IPS DF 4.7 (cell line): ENCODE data around the gene CRBN.

Source experiments
- DNase-seq: peaks from one replicate; pipeline ENCODE4 v3.0.0-alpha.2; 2013; ENCODE audit warnings: low spot score; ENCODE audit errors: extremely low read depth

The CRBN gene

DNA sequence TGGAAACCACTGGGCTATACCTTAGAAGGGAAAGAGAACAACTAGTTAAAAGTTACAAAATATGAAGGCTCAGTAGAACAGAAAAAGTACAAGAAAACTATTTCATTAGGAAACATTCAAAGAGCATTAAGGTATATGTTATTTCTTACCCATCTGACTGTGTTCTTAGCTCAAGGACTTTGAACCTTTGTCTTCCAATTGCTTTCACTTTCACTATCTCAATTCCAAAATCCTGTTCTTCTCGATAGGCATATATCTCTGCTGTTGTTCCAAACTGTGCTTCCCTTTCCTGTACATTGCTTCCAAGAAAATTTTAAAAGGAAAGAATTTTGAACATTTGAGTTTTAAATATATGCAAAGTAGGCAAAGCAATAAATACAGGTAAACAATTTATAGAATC lies 6.9 kb downstream of the CRBN start:
- DNase-seq: no peak

- DNase-seq: no peak
Measured at GRCh38 chr3:3170998-3171397, 8.5 kb downstream of the CRBN start.

DNA sequence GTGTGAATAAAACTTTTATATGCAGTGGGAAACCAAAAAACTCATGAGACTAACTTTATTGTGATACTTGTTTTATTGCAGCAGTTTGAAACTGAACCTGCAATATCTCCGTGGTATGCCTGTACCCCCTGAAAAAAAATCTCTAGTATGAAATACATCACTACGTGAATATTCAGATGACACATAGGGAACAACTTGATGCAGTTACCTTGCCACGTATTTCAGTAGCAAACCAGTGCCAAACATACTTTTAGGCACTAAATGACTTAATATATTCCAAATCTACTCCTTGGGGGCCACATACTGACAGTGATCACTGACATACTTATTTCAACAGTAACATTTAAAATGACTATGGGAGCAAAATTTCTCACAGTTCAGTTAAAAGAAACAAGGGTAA lies 13.8 kb downstream of the CRBN start:
- DNase-seq: no peak

- DNase-seq: no peak
Measured at GRCh38 chr3:3165241-3165640, 14.2 kb downstream of the CRBN start.

DNA sequence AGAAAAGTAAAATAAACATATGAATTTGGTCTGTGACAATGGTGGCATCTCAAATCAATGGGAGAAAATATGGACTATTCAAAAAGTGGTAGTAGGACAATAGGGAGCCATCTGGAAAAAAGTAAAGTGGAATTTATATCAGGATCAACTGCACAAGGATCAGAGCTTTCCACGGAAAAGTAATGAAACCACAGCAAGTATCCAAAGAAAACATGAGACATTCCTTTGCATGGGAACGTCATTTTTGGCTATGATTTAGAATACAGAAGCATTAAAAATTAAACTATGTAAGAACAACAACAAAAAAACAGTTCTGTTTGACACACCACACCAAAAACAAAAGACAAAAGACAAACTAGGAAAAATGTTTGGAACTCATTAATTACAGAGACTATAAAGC lies 18.7 kb downstream of the CRBN start:
- DNase-seq: no peak

DNA sequence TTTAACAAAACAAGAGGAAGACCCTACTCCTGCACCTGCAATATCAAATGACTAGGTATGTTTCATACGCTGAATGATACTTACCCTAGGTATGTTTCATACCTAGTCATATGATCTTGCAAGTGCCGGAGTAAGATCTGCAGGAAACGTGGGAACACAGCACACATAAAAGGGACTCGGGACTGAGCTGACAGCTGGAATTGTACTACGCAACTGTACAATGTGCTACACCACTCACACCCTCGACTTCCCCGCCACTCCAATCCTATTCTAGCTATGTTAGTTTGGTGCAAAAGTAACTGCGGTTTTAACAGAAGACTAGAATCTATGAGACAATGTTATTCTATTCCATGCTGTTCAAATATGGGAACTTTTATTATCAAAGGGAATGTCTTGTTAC lies 22.0 kb downstream of the CRBN start:
- DNase-seq: no peak

DNA sequence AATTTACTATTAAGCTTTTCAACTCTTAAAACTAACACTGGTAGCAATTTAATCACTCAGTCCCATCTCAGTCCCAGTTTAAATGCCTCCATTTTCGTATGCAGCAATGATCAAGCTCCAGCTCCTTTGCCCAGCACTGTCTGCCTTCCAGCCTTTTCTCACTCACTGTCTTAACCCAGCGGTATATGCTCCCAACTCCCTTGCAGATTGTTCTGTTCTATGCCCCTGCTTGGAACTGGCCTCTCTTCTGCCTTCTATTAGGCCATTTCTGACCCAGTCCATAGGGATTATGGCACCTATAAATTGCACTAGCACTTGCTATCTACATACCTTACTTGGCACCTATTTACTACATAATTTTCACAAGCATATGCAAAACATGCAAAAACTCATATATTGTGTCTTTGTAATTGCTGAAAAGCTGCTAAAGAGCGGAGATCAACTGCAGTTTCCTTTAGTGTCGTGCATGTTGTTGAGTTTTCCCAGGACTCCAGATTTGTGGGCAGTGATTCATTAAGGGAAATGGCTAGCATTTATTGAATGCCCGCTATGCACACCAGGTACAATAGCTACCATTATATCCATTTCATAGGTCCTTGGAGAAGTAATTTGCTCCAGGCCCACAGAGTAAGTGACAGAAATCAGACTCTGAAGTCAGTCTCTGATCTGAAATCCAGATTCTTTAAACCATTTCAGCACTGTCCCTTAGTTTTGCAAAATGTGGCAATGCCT lies 24.4 kb downstream of the CRBN start:
- no peak for DNase-seq

DNA sequence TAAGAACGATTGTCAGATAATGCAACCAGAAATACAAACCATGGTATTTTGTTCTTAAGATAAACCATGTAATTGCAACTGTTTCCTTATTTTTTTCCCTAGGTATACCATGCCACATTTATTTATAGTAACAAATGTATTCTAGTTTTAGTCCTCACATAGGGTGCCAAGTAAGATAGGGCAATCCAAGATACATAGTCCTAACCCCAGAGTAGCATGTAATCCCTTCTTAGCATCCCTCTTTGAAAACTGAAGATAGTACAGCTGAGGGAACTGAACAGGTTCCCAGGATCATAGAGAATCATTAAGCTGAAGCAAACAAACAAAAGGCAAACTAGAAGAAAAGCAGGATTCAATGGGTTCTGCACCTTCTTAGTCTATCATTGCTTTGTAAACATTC lies 28.0 kb downstream of the CRBN start:
- DNase-seq: no peak

DNA sequence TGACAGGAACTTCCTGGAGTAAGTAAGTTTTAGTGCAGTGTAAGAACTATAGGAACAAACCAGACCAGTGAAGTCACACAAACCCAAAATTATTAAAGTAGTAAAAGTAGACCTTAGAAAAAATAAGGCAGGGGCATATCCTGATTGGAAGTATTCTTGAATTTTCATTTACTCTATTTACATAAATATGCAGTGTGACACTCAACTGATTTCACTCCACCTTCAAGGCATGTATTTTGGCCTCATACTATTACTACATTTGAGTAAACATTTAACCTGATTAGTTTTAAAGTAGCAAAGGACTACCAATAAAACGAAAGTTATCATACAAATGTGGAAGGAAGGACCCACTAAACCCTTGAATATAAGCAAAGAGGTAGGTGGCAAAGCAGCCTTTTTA lies 29.9 kb downstream of the CRBN start:
- no peak for DNase-seq

DNA sequence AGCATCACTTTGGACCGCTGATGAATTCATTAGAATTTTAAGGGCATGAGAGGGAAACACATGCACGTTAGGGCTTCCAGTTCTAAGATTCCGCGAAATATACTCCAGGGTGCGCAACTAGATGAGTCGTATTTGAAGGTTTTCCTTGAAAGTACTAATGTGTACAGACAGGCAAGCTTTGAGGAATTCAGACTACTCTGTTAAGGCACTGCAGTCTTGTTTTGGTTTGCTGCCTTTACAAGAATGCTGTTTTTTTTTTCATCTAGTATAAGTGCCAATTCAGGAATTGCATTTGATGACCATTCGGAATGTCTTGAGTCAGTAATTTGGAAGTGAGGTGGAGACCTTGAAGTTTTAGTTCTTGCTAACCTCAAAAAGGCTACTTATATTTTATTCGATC lies 33.7 kb downstream of the CRBN start:
- no peak for DNase-seq

DNA sequence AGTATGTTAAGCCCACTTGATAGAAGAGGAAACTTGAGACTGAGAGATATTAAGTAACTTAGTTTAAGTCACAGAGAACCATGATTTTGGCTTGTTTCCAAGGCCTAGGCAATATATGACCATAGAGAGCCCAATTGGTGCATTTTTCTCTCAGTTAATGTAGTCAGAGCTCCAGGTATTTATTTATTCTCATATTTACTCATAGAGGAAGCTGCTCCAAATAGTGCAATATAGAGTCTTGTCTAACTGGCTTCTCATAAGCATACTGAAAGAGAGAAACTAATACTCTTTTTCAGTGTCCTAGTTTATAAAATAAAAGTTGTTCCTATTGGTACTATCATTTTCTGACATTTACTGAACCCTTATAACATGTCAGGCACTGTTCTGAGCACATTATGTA lies 37.6 kb downstream of the CRBN start:
- no peak for DNase-seq

GRCh38 chr3:3137526-3137925 lies 42.0 kb downstream of the CRBN start:
- no peak for DNase-seq

DNA sequence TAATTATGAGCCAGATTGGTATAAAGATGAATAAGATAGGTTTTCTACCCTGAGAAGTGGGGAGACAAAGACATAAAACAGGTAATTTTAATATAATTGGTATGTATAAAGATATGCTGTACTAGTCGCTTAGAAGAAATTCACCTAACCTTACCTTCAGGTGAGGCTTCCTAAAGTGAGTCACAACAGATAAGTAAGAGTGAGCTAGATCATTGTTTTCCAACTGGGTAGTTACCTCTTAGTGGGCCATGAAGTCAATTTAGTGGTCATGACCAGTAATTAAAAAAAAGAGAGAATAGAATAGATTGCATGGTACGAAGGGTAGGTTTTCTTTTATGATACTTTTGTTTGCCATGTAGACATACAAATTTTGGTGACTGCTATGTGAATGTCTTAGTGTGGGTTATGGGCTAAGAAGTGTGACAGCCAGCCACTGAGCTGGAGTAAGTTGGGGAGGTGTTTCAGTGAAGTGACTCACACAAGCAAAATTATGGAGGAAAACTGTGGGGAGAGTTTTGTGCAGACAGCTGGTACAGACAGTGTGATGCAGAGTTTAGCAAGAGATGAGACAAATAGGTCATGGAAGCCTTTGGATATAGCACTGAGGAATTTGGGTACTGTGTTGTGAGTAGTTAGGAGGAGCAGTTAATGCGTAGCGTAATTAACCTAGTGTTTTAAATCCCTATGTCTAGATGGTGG lies 44.6 kb downstream of the CRBN start:
- no peak for DNase-seq

- DNase-seq: no peak
Measured at GRCh38 chr3:3133500-3133899, 46.0 kb downstream of the CRBN start.

DNA sequence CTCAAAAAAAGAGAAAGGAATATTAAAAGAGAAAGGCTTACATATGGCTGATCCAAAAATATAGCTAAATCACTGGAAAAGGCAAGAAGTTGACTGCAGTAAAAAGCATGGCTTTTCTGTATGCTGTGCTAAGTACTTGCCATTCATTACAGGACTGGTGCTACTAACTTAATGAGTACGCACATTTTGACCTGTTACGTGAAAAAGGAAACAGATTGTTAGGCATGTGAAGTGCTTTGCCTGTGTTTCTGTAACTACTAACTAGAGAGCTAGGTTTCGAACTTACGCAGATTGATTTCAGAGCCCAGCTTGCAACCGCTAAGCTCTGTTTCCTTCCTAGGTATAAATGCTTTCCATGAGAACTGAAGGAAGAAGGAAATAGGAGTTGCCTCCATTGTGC lies 49.9 kb downstream of the CRBN start:
- no peak for DNase-seq

- DNase-seq: no peak
Measured at GRCh38 chr3:3127432-3128010, 52.0 kb downstream of the CRBN start.

DNA sequence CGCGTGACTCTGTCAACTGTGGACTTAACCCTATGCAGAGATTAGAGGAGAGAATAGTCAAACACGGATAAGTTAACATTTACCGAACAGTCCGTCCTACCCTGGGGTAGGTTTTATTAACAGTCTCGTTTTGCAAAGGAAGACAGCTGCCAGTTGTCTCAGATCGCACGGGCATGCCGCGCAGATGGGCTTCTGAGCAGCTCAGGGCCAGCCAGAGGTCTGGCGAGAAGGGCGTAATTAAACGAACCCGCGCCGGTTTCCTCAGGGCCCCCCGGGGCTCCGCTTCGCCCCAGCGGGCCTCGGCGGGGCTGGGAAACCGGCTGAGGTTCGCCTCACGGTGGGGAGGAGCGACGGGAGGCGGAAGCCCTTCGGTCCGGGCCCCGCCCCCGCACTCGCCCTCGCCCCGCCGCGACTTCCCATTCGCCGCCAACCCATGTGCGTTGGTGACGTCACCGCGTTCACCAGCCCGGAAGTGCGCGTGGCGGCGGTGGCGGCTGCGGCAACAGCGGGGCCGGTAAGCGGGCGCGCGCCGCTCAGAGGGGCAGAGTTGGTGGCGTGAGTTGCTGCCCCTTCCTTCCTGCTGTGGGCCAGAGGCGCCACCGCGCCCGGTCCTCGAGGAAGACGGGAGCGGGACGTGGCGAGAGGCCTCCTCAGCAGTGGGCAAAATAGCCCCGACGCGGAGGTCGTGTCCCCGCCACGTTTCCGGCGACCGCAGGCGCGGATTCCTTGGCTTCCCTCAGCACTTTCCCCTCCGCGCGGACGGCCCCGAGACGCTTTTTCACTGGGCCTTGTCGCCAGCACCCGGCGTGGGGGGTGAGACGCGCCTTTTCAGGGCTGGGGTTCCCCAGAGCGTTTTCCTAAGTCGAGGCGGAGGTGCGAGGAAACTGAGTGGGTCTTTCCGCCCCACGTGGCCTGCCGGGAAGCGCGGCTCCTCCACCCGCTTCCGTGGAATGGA lies 52.7 kb downstream of the CRBN start, which contains the start of gene TRNT1:
TSS of gene TRNT1 (plus strand) at position 464 of the 955 bp plus-strand sequence. CDS start 2,101 bp downstream, outside the sequence.
- peak; percentile 56 for DNase-seq

GRCh38 chr3:3125977-3126376 lies 53.5 kb downstream of the CRBN start:
- DNase-seq: no peak

- no peak for DNase-seq
Measured at GRCh38 chr3:3119393-3119851, 60.1 kb downstream of the CRBN start.

GRCh38 chr3:3117651-3118050 lies 61.8 kb downstream of the CRBN start:
- DNase-seq: no peak

- no peak for DNase-seq
Measured at GRCh38 chr3:3113042-3113709, 66.3 kb downstream of the CRBN start.
